ENCODE results near the gene PTPRA. TPM values are rescaled to one million over a fixed set of nuclear protein-coding genes. Genes with fewer than 3 reads are reported as not detected.

The PTPRA gene
- total RNA-seq, 2 donors from 2014 or later, result 36.7 to 42.7 TPM

DNA sequence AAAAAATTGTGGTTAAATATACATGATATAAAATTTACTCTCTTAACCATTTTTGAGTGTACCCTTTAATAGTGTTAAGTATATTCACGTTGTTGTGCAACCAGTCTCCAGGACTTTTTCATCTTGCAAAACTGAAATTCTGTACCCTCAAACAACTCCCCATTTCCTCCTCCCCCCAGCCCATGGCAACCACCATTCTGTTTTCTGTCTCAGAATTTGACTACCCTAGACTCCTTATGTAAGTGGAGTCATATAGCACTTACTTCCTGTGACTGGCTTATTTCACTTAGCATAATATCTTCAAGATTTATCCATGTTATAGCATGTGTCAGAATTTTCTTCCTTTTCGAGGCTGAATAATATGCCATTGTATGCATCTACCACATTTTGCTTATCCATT is 27.7 kb upstream of the PTPRA start:
- Histone ChIP-seq H3K4me3 (no peak overlapping the region), H3K36me3 (no peaks in the 10 kb centered on the region), H3K9me3 (no peaks in the 10 kb centered on the region), H3K27ac (no peak overlapping the region), H3K4me1 (ENCODE audit: control insufficient read depth in 1 of 2, low read depth in 2 of 2) (peaks cover 0 to 12% of the 10 kb centered on the region in 2 donors), H3K27me3 (replicated peaks; ENCODE audit: insufficient read depth) (no peaks in the 10 kb centered on the region)
- DNase-seq (ENCODE audit: low spot score) (no peak), ATAC-seq (ENCODE audit: insufficient number of reproducible peaks, low FRiP score, low read depth) (no peak)
- TF ChIP-seq, protein P1, sequence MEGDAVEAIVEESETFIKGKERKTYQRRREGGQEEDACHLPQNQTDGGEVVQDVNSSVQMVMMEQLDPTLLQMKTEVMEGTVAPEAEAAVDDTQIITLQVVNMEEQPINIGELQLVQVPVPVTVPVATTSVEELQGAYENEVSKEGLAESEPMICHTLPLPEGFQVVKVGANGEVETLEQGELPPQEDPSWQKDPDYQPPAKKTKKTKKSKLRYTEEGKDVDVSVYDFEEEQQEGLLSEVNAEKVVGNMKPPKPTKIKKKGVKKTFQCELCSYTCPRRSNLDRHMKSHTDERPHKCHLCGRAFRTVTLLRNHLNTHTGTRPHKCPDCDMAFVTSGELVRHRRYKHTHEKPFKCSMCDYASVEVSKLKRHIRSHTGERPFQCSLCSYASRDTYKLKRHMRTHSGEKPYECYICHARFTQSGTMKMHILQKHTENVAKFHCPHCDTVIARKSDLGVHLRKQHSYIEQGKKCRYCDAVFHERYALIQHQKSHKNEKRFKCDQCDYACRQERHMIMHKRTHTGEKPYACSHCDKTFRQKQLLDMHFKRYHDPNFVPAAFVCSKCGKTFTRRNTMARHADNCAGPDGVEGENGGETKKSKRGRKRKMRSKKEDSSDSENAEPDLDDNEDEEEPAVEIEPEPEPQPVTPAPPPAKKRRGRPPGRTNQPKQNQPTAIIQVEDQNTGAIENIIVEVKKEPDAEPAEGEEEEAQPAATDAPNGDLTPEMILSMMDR (IDR thresholded peaks at IDR 0.05), result no peak

DNA sequence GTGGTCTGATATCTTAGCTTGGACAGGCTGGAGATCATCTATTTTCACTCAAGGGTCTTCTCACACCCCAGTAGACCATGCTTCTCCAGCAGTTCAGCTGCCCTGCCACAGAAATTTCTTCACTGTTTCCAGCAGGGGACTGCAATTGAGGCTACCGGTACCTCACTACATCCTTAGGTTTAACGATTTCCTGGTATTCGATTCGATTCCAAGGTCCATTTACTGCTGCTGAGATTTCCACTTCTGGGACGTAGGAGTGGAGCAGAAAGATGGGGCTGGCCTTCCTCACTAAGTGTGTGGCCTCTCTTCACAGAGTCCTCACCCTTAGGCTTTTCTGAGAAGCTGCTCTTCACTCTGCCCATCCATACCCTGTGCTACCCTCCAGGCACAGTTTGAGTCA is 26.6 kb upstream of the PTPRA start:
- Histone ChIP-seq H3K9me3 (no peaks in the 10 kb centered on the region), H3K27me3 (replicated peaks; ENCODE audit: insufficient read depth) (no peaks in the 10 kb centered on the region), H3K4me1 (ENCODE audit: control insufficient read depth in 1 of 2, low read depth in 2 of 2) (peaks cover 0 to 6% of the 10 kb centered on the region in 2 donors), H3K27ac (no peak overlapping the region), H3K36me3 (no peaks in the 10 kb centered on the region), H3K4me3 (no peak overlapping the region)
- no peak for DNase-seq (ENCODE audit: low spot score)
- no peak for ATAC-seq (ENCODE audit: insufficient number of reproducible peaks, low FRiP score, low read depth)
- TF ChIP-seq, protein P1 (IDR thresholded peaks at IDR 0.05), result no peak

DNA sequence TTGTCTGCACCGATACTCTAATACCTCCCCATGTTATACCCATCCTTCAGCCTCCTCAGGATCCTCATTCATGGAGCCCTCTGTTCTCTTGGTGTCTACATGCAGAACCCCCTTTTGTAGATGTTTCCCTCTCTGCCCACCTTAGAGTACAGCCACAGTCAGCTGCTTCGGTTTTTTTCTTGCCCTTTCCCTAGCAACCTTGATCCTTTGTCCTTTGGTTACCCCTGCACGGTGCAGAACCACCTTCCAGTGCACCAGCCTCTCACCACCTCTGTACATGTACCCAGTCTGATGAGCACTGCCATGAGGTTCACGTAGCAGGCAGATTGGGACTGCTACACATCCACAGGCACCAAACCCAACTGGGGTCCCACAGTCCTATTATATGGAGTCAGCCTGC is 25.5 kb upstream of the PTPRA start:
- ATAC-seq (ENCODE audit: insufficient number of reproducible peaks, low FRiP score, low read depth), result no peak
- no peak overlapping the region for H3K4me3 ChIP-seq
- TF ChIP-seq, protein P1 (IDR thresholded peaks at IDR 0.05), result no peak
- no peak overlapping the region for H3K27ac ChIP-seq
- no peaks in the 10 kb centered on the region for H3K36me3 ChIP-seq
- no peaks in the 10 kb centered on the region for H3K27me3 ChIP-seq (replicated peaks; ENCODE audit: insufficient read depth)
- DNase-seq (ENCODE audit: low spot score), result no peak
- H3K4me1 ChIP-seq (ENCODE audit: control insufficient read depth in 1 of 2, low read depth in 2 of 2), result no peaks in the 10 kb centered on the region
- H3K9me3 ChIP-seq, result no peaks in the 10 kb centered on the region

DNA sequence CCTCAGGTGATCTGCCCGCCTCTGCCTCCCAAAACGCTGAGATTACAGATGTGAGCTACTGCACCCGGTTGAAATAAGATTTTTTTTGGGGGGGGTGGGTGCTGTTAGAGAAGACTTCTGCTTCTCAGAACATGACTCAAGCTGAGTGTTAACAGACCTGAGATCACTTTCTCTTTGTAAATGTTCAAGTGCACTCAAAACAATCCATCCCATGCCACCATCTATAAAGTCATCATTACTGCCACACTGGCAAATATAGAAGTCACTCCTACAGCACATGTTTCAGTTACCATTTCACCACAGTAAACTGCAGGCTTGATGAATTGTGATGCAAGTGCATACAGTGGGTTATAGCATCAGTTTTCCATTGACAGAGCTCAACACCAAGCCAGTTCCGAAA is 23.8 kb upstream of the PTPRA start:
- H3K9me3 ChIP-seq, result no peaks in the 10 kb centered on the region
- DNase-seq (ENCODE audit: low spot score) (no peak), ATAC-seq (ENCODE audit: insufficient number of reproducible peaks, low FRiP score, low read depth) (no peak)
- H3K4me3 ChIP-seq, result no peak overlapping the region
- TF ChIP-seq, protein P1 (IDR thresholded peaks at IDR 0.05), result no peak
- H3K4me1 ChIP-seq (ENCODE audit: control insufficient read depth in 1 of 2, low read depth in 2 of 2), result no peaks in the 10 kb centered on the region
- no peaks in the 10 kb centered on the region for H3K36me3 ChIP-seq
- no peak overlapping the region for H3K27ac ChIP-seq
- H3K27me3 ChIP-seq (replicated peaks; ENCODE audit: insufficient read depth), result no peaks in the 10 kb centered on the region

DNA sequence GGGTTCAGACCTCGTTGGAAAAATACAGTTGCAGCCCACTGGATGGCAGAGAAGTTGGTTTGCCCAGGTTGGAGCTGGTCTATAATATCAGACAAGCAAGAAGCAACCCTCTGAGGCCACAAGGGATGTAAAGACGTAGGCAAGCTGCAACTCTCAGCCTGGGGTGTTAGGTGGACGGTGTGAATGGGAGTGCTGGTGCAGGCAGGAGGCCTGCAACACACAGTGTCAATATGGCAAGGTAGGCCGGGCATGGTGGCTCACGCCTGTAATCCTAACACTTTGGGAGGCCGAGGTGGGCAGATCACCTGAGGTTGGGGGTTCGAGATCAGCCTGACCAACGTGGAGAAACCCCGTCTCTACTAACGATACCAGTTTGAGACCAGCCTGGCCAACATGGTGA is 22.2 kb upstream of the PTPRA start:
- Histone ChIP-seq H3K36me3 (no peaks in the 10 kb centered on the region), H3K27ac (no peak overlapping the region), H3K4me3 (no peak overlapping the region), H3K27me3 (replicated peaks; ENCODE audit: insufficient read depth) (no peaks in the 10 kb centered on the region), H3K9me3 (no peaks in the 10 kb centered on the region), H3K4me1 (ENCODE audit: control insufficient read depth in 1 of 2, low read depth in 2 of 2) (no peaks in the 10 kb centered on the region)
- TF ChIP-seq, protein P1 (IDR thresholded peaks at IDR 0.05), result no peak
- no peak for DNase-seq (ENCODE audit: low spot score)
- ATAC-seq (ENCODE audit: insufficient number of reproducible peaks, low FRiP score, low read depth), result no peak

All from thoracic aorta (tissue), 2 donors.